Vagina (tissue), 2 donors: ENCODE measurements around the gene SLC39A11. TPM values are rescaled to one million over a fixed set of nuclear protein-coding genes. Genes with fewer than 3 reads are reported as not detected.

Experiments
- DNase-seq, 2 donors: peaks; one replicate each; pipeline ENCODE4 v3.0.0-alpha.2; 2017; ENCODE audit errors: extremely low spot score in 2 of 2
- H3K27ac ChIP-seq: fragments of 200-600 bp; sonication (generic); one replicate; pipeline ENCODE4 v1.5.1; 2019
- H3K27me3 ChIP-seq: fragments of 200-600 bp; sonication (generic); one replicate; pipeline ENCODE4 v1.5.1; 2019
- H3K36me3 ChIP-seq, 2 donors: fragments of 200-600 bp; sonication (generic); one replicate each; pipeline ENCODE4 v1.5.1; 2017 to 2019
- H3K4me1 ChIP-seq: fragments of 200-600 bp; sonication (generic); one replicate; pipeline ENCODE4 v1.5.1; 2019
- H3K4me3 ChIP-seq, 2 donors: fragments of 200-600 bp; sonication (generic); 1 replicate in 1 of 2; 2 replicates in 1 of 2; pipeline ENCODE4 v1.5.1; 2016 to 2019
- H3K9me3 ChIP-seq: fragments of 200-600 bp; sonication (generic); one replicate; pipeline ENCODE4 v1.5.1; 2019
- POLR2A ChIP-seq, 2 donors: fragments of 450-650 bp; IDR thresholded peaks; one replicate each; pipeline ENCODE4 v1.6.1; 2017; ENCODE audit warnings: antibody characterized with exemption in 2 of 2, mild to moderate bottlenecking in 2 of 2, moderate library complexity in 2 of 2
- POLR2AphosphoS5 ChIP-seq, 2 donors: sonication (generic); formaldehyde crosslinking; IDR thresholded peaks; one replicate each; pipeline ENCODE4 v1.9.0; 2017; ENCODE audit warnings: antibody characterized with exemption in 2 of 2, mild to moderate bottlenecking in 2 of 2, low read depth in 1 of 2; ENCODE audit not compliant: insufficient read depth in 1 of 2
- intact Hi-C: fragments of 100-400 bp; cut with DNase I; formaldehyde crosslinking; loops from one replicate; pipeline ENCODE4 v1.15.1; 2023
- total RNA-seq: library from RNA; depleted of rRNA; stranded (reverse); fragments of >200 nt; gene quantifications from one replicate; pipeline ENCODE4 v1.2.3, GENCODE V29; 2016
- TF ChIP-seq, protein P1 (sequence below), 3 experiments: fragments of 450-650 bp in 2 of 3; fragments of 200-600 bp in 1 of 3; sonication (generic) in 1 of 3; IDR thresholded peaks; one replicate each; pipeline ENCODE4 v1.5.1; 2017 to 2019; ENCODE audit warnings: antibody characterized with exemption in 3 of 3, mild to moderate bottlenecking in 2 of 3, moderate library complexity in 2 of 3

The SLC39A11 gene
- total RNA-seq, 1 donor from 2014 or later = 22.6 TPM

DNA sequence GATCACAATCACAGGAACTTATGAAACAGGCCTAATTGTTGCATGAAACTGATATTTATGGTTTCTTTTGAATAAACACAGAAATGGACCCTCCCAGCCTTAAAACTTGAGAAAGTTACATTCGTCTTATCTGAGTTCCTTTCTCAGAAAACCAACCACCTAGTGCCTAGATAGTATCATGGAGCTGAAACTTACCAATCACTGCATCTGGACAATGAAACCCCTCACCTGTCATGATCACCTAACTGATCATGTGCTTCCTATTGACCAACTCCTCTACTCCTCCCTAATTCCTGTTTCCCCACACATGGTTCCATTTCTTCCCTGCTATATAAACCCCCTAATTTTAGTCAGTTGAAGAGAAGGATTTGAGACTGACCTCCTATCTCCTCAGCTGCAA is 216.1 kb downstream of the SLC39A11 start:
- H3K27me3 ChIP-seq = no peaks in the 10 kb centered on the region
- no peak overlapping the region for H3K4me3 ChIP-seq
- peaks cover 0 to 7% of the 10 kb centered on the region in 2 donors for H3K36me3 ChIP-seq
- intact Hi-C loops = no loop called here
- TF ChIP-seq POLR2A (IDR thresholded peaks at IDR 0.05) = no peak
- TF ChIP-seq POLR2AphosphoS5 (IDR thresholded peaks at IDR 0.05; ENCODE audit: insufficient read depth in 1 of 2, low read depth in 1 of 2) = no peak
- no peak for DNase-seq
- H3K9me3 ChIP-seq = peaks cover 11% of the 10 kb centered on the region
- no peaks in the 10 kb centered on the region for H3K4me1 ChIP-seq
- no peak overlapping the region for H3K27ac ChIP-seq

DNA sequence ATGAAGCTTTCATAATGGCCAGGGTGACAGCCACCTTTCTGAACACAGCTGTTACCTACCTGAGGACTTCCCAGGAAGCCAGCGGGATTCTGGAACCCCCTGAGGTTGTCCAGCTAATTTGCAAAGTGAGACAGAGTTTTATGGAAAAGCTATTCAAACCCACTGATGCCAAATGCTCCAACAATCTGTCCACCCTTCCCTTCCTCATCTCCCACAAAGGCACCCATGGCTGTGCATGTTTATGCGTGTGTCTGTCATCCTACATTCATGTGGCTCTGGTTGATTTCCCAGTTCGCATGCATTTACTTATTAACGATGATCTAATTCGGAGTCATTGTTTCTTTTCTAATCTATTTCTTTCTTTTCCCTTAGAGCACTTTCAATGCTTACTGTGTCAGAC is 217.1 kb downstream of the SLC39A11 start:
- no peak overlapping the region for H3K27ac ChIP-seq
- no peak overlapping the region for H3K4me3 ChIP-seq
- intact Hi-C loops = no loop called here
- H3K27me3 ChIP-seq = no peaks in the 10 kb centered on the region
- H3K9me3 ChIP-seq = peaks cover 10% of the 10 kb centered on the region
- DNase-seq = no peak
- TF ChIP-seq POLR2A (IDR thresholded peaks at IDR 0.05) (no peak), POLR2AphosphoS5 (IDR thresholded peaks at IDR 0.05; ENCODE audit: insufficient read depth in 1 of 2, low read depth in 1 of 2) (no peak)
- TF ChIP-seq, protein P1, sequence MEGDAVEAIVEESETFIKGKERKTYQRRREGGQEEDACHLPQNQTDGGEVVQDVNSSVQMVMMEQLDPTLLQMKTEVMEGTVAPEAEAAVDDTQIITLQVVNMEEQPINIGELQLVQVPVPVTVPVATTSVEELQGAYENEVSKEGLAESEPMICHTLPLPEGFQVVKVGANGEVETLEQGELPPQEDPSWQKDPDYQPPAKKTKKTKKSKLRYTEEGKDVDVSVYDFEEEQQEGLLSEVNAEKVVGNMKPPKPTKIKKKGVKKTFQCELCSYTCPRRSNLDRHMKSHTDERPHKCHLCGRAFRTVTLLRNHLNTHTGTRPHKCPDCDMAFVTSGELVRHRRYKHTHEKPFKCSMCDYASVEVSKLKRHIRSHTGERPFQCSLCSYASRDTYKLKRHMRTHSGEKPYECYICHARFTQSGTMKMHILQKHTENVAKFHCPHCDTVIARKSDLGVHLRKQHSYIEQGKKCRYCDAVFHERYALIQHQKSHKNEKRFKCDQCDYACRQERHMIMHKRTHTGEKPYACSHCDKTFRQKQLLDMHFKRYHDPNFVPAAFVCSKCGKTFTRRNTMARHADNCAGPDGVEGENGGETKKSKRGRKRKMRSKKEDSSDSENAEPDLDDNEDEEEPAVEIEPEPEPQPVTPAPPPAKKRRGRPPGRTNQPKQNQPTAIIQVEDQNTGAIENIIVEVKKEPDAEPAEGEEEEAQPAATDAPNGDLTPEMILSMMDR (IDR thresholded peaks at IDR 0.05) = no peak
- no peaks in the 10 kb centered on the region for H3K4me1 ChIP-seq
- H3K36me3 ChIP-seq = peaks cover 0 to 4% of the 10 kb centered on the region in 2 donors

DNA sequence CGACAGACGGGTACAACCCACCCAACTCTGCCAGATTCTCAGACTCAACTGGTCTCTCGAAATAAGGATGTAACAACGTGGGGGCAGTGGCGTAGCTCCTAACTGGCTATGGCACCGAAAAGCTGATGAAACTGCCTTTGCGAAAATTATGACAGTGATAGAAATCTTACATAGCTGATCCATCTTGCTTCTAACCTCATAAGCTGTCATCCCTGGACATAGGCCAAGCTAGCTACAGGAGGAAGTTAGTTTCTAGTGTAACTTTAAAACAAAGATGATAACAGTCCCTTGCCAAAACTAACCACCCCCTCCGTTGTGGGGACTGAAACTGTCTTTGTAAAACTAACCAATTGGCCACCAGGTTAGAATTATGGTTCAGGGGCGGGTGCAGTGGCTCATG is 220.1 kb downstream of the SLC39A11 start:
- intact Hi-C loops = no loop called here
- Histone ChIP-seq H3K4me3 (no peak overlapping the region), H3K27ac (no peak overlapping the region), H3K27me3 (no peaks in the 10 kb centered on the region), H3K9me3 (no peaks in the 10 kb centered on the region), H3K4me1 (no peaks in the 10 kb centered on the region), H3K36me3 (no peaks in the 10 kb centered on the region)
- no peak for TF ChIP-seq POLR2A (IDR thresholded peaks at IDR 0.05)
- no peak for TF ChIP-seq POLR2AphosphoS5 (IDR thresholded peaks at IDR 0.05; ENCODE audit: insufficient read depth in 1 of 2, low read depth in 1 of 2)
- no peak for DNase-seq

DNA sequence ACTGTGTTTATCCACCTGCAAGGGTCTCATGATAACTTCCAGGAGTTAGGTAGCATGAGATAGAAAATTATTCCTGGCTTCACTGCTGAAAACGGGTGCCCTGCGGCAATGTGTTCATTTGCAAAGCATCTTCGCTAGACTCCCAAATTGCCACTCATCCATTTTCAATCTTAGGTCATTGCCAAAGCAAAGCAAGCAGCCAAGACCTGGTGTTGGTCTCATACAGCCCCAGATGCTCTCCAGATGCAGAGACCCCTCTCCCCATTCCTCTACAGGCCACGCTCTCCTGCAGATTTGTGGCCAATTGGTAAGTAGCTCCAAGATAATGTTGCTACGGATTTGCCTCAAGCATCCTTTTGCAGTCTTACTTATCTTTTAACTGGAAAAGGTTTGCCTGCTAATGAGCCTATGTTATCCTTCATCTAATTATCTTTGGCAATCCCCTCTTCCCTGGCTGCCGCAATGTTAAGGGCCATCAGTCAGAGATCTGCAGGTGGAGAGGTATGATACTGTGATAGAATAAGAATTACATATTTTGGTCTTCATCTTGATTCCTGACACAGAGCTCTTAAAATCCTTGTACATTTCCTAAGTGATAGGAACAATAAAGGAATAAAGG is 222.0 kb downstream of the SLC39A11 start:
- no peak overlapping the region for H3K4me3 ChIP-seq
- H3K27ac ChIP-seq = no peak overlapping the region
- intact Hi-C loops = no loop called here
- TF ChIP-seq POLR2AphosphoS5 (IDR thresholded peaks at IDR 0.05; ENCODE audit: insufficient read depth in 1 of 2, low read depth in 1 of 2) (no peak), POLR2A (IDR thresholded peaks at IDR 0.05) (no peak)
- TF ChIP-seq, protein P1 (IDR thresholded peaks at IDR 0.05) = no peak
- H3K27me3 ChIP-seq = no peaks in the 10 kb centered on the region
- H3K36me3 ChIP-seq = no peaks in the 10 kb centered on the region
- no peak for DNase-seq
- no peaks in the 10 kb centered on the region for H3K4me1 ChIP-seq
- no peaks in the 10 kb centered on the region for H3K9me3 ChIP-seq

DNA sequence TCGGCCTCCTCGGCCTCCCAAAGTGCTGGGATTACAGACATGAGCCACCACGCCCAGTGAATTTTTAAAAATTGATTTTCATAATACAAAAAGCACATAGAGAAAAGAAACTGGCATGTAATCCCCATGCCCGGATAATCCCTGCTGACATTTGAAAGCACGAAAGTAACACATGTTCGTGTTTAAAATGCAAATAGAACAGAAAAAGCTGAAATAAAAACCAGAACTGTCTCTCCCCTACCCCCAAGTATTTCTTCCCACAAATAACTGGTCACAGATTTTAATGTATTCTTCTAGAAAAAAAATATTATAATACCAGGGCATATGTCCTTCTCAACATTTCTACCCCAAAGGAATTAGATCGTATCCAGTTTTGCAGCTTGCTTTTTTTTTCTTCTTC is 222.9 kb downstream of the SLC39A11 start:
- Histone ChIP-seq H3K9me3 (no peaks in the 10 kb centered on the region), H3K36me3 (no peaks in the 10 kb centered on the region), H3K4me1 (no peaks in the 10 kb centered on the region), H3K4me3 (no peak overlapping the region), H3K27me3 (no peaks in the 10 kb centered on the region), H3K27ac (no peak overlapping the region)
- TF ChIP-seq, protein P1 (IDR thresholded peaks at IDR 0.05) = no peak
- TF ChIP-seq POLR2AphosphoS5 (IDR thresholded peaks at IDR 0.05; ENCODE audit: insufficient read depth in 1 of 2, low read depth in 1 of 2) = no peak
- no peak for TF ChIP-seq POLR2A (IDR thresholded peaks at IDR 0.05)
- intact Hi-C loops = no loop called here
- DNase-seq = no peak

DNA sequence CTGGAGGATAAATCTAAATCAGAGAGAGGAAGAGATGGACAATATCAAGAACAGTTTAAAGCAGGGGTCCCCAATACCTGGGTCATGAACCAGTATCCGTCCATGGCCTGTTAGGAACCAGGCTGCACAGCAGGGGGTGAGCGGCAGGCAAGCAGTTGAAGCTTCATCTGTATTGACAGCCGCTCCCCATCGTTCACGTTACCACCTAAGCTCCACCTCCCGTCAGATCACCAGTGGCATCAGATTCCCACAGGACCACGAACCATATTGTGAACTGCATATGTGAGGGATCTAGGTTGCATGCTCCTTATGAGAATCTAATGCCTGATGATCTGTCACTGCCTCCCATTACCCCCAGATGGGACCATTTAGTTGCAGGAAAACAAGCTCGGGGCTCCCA is 226.5 kb downstream of the SLC39A11 start:
- no peaks in the 10 kb centered on the region for H3K9me3 ChIP-seq
- H3K4me3 ChIP-seq = no peak overlapping the region
- no peaks in the 10 kb centered on the region for H3K27me3 ChIP-seq
- no peak overlapping the region for H3K27ac ChIP-seq
- DNase-seq = no peak
- intact Hi-C loops = no loop called here
- H3K36me3 ChIP-seq = no peaks in the 10 kb centered on the region
- TF ChIP-seq, protein P1 (IDR thresholded peaks at IDR 0.05) = no peak
- TF ChIP-seq POLR2A (IDR thresholded peaks at IDR 0.05) = no peak
- TF ChIP-seq POLR2AphosphoS5 (IDR thresholded peaks at IDR 0.05; ENCODE audit: insufficient read depth in 1 of 2, low read depth in 1 of 2) = no peak
- H3K4me1 ChIP-seq = no peaks in the 10 kb centered on the region
